Measurements from ENCODE around the gene LPCAT1.
"Not testable (repeated sequence)": the region's sequence is repeated elsewhere in the genome, so short reads cannot be mapped to it uniquely, and the experiment has no call there.

Gene LPCAT1

DNA sequence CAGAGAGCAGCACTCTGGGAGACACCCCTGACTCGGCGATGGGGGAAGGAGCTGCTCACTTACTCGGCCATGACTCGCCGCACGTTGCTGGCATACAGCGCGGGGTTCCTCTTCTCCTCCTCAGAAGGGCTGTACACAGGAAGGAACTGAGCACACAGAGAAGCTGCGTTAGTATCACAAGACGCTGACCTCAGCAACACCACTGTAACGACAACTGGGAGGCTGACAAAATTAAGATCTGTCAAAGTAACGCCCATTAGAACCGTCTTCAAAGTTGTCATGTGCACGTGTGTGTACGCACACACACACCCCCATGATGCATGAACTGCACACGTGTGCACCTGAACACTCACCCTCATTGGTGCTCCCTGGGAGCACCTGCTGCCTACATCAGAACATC is 46.4 kb downstream of the LPCAT1 start:
- no peak for DNase-seq

DNA sequence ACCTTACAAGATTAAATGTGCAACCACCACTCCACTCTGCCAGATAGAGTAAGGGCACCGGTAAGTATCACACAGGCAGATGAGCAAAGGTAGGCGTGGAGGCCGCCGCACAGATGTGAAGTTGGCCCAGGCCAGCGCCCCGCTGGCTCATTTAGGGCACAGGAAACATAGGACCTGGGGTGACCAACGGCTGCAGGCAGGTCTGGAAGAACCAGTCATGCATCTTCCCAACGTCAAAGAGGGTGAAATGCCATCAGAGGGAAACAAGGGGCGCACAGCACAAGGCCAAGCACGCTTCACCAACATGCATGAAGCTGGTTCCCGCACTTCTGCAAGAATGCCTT is 46.8 kb downstream of the LPCAT1 start:
- no peak for DNase-seq

DNA sequence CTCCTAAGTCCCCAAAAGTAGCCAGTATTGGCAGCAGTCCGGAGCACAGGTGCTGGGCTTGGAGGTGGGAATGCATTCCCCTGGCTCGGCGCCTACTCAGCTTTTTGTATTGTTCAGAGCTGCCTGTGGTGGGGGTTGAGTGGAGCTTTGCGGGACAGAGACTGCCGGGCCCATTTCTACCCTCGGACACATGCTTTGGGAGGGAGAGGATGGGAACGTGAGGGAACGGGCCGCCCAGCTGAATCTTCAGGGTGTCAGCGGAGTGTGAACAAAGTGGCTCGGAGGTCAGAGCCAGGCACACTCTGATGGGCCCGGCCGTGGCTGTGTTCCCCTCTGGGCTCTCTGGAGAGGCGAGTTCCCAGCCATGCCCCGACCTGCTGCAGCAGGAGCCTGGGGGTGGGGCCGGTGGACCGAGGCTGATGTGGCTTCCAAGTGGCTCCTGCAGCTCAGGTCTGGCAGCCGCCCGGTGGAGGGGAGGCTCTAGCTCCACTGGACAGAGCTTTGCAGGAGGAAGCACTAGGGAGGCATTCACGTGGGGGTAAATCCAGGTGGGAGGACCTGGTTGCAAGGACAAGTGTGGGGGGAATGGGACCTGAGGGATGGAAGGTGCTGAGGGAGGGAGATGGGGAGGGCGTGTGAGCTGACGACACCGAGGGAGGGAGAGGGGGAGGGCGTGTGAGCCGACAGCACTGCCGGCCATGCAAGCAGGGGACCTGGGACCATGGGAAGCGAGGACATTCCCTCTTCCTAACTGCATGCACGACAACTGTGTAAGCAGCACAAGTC is 47.4 kb downstream of the LPCAT1 start:
- DNase-seq = no peak

DNA sequence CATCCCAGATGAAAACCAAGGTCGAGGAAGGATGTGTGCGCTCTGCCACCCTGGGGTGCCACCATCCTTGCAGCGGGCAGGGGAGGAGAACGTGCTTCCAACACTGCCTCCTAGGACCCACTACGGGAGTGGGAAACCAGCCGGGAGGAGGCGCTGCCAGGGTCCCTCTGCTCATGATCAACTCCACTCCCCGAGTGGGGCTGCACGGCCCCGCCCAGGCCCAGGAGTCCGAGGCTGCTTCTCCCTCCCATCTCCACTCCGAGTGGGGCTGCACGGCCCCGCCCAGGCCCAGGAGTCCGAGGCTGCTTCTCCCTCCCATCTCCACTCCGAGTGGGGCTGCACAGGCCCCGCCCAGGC is 48.2 kb downstream of the LPCAT1 start:
- DNase-seq = not testable (repeated sequence)

DNA sequence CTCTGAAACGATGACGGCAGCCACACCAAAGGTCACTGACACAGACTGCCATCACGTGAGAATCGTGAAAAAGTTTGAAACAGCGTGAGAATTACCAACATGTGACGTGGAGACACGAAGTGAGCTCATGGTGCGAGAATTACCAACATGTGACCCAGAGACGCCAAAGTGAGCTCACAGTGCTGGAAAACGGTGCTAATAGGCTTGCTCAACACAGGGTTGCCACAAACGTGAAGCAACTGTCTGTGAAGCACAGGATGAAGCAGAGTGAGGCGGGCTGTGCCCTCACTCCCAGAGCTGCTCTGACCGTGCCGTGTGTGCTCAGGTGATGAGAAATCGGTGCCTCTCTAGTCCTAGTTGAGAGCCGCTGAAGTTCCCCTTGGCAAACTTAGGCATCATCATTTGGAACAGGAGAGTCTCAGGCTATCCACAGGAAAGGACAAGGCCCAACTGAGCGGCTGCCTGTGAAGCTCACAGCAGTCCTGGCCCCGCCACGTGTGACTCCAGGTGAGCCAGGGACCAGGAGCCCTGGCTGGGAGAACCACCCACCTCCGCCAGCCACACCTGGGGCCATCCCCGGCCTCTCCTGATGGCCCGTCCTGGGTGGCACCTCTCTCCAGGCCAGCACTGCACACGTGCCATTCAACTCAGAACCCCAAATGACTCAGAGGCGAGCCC is 48.8 kb downstream of the LPCAT1 start:
- no peak for DNase-seq

DNA sequence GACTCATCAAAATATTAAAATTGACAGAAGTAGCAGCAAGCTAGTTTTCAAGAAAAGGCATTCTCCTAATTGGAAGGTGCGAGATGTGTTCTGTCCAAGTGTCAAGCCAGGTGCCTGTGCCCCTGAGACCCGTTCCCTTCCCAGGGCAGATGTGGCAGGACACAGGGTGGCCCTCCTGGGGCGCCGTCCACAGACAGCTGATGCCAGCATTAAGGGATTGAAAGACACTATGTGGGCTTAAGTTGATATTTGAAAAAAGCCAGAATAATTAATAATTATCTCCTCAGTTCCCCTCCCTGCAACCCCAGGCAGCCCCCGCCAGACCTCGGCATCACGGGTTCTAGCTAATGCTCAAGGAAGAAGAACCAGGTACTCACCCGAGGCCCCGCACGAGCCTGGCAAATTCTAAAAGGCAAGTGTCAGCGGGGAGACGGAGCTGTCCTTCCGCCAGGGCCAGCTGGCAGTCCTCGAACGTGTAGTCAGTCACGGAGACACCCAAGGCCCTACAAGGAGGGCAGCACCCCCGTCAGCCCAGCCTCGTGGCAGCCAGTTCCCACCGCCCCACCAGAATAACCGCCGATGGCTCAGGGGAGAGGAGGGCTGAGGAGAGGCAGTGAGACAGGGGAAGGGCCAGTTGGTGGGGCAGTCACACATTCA is 49.4 kb downstream of the LPCAT1 start:
- DNase-seq = no peak

DNA sequence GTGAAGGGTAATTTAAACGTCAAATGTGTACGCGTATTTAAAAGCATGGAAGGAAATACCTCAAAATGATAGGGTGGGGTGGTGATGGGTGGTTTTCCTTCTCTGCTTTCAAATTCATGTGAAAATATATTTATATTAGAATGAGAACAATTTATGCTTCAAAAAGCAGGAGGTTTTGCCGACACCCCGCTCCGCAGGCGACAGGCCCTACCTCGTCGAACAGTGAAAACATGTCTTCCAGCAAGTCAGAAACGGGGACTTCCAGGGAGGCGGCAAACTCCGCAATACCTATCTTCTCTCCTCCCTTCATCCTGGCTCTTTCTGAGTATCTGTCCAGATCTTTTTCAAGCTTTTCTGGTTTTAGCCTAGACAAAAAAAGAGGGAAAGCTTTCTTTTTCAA is 50.0 kb downstream of the LPCAT1 start:
- no peak for DNase-seq

DNA sequence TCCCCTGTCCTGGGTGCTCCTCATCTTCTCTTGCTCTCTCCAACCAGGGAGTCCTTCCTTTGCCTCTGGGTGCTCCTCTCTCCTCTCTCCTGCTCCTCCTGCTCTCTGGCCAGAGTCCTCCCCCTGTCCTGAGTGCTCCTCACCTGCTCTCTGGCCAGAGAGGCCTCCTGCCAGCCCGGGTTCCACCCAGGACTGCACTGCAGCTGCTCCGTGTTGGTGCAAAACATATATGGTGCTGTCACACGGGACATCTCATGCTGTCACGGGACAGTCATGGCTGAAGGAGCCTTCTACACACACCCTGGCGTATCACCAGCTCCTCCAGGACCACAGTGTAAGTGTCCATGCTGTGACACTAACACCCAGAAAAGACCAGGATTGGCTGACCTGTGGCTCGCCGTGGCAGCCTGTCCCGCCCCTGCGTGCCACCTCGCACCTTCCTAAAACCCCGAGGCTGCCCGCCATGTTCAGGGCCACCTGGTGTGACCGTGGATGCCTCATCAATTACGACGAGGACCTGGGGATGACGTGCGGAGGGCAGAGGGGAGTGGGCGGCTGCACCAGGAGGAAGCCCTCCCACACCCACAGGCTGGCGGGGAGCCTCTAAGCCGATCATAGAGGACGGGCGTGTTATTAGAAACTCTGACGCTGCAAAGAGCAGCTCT is 50.7 kb downstream of the LPCAT1 start:
- DNase-seq = no peak

DNA sequence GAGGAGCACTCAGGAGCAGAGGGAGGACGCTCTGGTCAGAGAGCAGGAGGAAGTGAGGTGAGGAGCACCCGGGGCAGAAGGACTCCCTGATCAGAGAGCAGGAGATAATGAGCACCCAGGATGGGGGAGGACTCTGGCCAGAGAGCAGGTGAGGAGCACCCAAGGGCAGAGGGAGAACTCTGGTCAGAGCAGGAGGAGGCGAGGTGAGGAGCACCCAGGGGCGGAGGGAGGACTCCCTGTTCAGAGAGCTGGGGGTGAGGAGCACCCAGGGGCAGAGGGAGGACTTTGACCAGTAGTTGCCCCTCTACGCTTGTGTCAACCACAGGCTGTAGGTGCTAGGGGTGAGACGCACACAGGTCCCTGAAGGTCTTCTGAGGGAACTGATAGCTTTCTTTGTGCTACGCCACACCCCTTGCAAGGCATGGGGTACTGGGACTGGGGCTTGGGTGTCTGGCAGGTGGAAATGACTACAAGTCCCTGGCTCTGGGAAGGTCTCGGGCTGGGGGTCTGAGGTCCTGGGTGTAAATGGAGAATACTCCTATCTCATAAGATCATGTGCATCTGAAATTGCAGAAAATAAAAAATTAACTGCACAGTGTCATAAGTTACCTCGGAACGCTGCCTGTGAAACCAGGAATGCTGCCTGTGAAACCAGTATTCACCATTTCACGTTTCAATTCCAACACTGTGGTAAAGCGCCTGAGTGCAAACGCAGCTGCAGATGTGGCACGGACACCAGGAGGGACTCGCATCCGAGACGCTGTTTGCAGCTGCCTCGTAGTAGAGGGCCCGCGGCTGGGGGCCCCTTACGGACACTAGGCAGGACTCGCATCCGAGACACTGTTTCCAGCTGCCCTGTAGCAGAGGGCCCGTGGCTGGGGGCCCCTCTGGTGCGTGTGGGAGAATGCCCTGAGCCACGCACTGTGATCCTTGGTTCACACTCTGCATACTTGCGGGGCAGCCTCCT is 51.5 kb downstream of the LPCAT1 start:
- no peak for DNase-seq

DNA sequence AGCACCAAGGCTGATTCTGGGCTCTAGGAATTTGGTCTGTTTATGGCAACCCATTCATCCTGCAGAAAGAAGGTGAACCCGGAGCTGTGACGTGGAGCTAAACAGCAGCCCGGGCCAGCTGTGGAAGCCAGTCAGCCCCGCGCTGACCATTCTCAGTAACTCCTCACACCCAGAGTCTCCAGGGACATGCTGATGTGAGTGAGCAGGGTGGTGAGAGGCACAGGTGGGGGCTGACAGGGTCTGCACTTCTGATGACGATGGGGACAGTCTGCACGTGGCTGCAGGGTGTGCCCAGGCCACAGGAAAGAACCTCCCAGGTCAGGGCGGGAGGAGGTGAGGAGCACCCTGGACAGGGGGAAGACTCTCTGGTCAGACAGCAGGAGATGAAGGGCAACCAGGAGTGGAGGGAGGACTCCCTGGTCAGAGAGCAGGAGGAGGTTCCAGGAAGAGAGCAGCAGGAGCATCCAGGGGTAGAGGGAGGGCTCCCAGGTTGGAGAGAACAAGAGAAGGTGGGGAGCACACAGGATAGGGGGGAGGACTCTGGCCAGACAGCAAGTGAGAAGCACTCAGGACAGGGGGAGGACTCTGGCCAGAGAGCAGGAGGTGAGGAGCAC is 52.4 kb downstream of the LPCAT1 start:
- no peak for DNase-seq

DNA sequence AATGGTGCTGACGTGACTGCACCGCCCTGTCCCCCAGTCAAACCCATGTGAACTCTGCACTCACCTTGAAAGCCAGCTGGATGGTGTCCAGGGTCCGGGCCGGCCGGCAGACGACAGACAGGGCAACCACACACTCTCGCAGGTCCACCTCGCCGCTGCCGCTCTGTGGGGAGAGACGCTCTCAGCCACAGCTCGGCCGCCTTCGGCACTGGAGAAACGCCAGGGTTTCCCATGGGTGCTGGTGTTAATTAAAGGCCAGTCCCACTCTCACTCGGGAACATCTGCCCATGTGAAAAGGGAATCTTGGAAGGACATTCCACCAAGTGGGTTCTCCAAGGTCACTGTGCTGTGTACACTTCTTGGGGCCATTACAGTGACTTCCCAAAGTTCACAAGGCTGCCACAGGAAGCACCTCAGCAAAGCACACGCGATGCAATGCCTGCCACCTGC is 53.0 kb downstream of the LPCAT1 start:
- no peak for DNase-seq

DNA sequence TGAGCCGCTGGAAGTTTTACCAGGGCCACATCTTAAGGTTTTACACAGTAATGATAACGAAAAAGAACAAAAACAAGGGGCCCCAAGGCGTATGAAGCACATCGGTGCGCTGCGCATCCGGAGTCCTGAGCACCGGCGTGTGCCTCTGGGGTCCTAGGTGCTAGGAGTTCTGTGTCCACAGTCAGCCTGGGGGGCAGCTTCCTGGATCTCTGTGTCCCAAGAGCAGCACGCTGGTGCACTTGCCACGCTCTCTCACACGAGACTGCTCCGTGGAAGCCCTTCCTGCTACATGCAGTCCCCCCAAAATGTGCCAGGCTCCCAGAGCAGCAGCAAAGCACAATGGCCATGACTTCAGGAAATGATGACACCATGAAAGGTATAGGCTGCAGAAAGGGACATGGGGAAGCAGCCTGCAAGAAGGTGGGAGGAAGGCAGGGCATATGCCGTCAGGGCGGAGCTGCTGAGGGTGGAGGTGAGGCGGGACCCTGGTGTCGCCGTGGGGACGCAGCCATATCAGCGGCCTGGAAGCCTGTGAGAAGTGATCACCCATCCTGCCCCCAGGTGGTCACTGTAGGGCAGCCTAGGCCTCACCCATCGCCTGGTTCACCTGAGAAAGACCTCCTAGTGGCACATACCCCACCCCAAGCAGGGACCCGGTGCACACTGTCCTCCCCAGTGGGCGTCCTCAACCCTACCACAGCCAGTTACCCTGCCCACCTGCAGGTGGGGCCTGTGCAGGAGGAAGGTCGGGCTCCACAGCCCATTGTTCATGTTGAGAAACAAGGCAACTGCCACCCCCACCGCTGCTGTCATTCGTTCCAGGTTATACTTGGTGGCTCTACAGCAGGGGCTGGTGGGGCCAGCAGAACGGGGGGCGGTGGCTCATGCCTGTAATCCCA is 54.9 kb downstream of the LPCAT1 start:
- DNase-seq = no peak

DNA sequence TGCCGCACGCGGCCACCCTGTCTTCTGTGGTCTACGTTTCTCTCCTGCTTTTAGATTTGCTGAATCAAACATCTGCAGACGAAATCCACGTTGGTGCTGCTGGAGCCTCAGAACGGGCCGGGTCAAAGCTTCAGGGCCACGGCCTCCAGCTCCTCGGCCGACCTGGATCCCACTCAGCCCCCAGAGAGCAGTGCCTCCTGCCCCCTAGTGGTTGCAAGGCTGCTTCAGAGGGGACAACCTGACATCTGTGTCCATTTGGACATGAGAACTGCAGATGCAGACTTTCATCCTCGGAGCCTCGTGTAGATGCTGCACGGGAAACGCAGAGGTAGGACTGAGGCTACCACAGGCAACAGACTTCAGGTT is 55.5 kb downstream of the LPCAT1 start:
- DNase-seq = peak; percentile 61

DNA sequence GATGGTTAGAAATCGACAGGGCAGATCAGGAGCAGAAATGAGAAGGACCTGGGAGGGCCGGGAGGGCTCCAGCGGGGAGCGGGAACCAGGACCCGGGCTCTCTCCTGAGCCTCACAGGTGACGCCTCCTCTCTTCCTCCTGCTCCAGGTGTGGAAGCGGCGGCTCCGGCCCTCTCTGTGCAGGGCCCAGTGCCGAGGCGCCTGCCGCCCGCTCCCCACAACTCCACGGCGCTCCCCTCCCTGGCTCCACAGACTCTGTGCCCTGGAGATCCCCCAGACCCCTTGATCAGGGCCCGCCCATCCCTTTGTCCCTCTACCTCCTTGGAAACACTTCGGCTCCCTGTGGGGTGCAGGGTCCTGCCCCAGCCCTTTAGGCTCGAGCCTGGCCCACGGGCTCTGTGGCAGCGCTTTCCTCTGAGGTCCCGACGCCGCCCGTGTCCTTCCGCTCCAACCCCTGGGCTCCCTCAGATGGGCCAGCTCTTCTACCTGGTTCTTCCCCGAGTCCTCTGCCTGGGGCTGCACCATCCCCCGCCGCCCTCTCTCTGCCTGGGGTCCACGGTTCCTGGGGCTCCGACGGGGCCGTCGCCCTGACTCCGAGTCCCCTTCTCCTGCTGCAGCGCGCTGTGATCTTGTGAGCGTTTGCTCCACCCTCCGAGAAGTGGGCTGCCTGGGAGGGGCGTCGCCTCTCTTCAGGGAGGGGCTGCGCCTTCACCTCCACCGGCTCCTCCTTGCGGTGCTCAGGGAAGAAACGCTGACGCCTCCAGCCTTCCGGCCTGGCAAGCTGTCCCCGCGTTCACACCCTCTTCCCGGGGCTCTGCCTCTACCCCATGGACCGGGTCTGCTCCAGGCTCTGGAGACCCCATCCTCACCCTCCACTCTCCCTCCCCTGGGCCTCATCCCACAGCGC is 56.2 kb downstream of the LPCAT1 start:
- no peak for DNase-seq

DNA sequence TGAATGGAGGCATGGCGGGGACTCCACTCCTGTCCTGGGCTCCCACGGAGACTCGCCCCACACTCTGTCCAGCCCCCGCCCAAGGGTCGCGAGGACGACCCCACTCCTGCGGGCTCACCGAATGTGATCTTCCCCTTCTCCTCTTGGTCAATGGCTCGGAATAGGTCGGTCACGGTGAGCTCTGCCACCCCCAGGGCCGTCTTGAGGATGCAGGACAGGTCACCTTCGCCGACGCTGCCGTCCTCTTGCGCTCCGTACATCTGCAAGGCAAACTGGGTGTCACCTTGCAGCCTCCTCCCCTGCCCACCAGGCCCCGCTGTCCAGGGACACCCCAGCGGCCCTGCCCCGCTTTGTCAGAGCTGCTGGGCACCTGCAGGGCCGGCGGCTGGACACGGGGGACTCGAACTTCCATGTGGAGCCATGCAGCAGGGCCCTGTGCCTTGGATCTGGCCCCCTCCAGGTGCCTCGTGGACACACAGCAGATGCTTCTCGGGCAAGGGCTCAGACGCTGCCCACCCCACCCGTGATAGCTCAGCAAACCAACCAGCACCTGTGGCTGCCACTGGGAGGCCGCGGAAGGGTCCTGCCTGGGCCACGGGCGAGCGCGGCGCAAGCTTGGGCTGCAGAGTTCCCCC is 57.0 kb downstream of the LPCAT1 start:
- no peak for DNase-seq

DNA sequence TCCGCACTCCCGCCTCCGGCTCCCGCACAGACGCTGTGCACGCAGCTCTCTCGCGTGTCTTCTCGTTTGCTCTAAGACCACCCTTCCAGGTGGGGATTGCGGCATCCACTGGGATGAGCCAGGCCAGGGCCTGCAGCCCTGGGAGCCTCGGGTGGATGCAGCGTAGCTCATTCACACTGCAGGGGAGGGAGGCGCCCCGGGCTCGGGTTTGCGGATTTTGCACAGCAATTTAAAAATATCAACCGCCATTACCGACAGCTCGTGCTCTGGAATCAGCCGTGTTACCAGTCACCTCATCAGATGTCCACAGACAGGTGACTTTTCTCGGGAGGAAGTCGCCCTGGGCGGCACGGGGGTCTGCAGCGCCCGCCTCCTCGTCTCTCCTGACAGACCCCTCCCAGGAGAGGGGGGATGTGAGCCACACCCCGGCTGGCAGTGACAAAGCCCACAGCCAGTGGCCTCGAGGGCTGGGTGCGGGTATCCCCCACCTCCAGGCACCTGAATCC is 57.7 kb downstream of the LPCAT1 start:
- no peak for DNase-seq

DNA sequence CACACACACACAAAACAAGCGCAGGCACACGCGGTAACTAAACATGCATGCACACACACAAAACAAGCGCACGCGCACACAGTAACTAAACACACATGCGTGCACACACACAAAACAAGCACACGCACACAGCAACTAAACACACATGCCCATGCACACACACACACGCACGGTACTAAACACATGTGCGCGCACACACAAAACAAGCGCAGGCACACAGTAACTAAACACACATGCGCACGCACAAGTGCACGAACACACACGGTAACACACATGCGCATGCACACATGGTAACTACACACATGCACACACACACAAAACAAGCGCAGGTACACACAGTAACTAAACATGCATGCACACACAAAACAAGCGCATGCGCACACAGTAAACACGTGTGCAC is 58.6 kb downstream of the LPCAT1 start:
- DNase-seq = no peak

DNA sequence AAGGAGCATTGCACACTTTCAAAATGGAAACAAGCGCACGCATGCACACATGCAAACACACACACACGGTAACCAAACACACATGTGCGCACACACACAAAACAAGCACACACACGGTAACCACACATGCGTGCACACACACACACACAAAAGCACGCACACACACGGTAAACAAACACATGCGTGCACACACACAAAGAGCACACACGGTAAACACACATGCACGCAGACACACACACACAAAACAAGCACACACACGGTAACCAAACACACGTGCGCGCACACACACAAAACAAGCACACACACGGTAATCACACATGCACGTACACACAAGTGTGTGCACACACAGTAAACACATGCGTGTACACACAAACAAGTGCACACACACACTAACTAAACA is 59.2 kb downstream of the LPCAT1 start:
- no peak for DNase-seq

DNA sequence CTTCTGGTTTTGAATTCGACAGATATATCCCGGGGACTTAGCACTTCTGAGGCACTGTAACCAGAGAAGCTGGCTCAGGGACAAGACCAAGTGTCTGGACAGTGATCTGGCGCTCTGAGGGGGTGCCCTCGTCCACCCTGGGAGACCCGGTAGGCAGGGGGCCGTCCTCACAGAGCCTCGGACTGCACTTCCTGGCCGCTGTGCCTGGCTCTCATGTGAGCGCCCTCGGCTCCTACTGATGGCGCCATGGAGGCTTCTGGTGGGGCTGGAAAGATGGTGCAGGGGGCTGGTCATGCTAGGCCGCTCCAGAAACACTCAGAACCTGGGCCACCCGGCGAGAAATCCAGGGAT is 59.7 kb downstream of the LPCAT1 start:
- no peak for DNase-seq
